Activated CD8-positive, alpha-beta memory T cell treated with anti-CD3 and anti-CD28 coated beads for 36 hours (primary cell): ENCODE measurements around the gene C1orf198. TPM values are rescaled to one million over a fixed set of nuclear protein-coding genes. Genes with fewer than 3 reads are reported as not detected.

Experiments
- CTCF ChIA-PET: fragments of 350-600 bp; sonication (Branson Sonifier 250); formaldehyde crosslinking; loops from one replicate; lab custom pipeline; 2021; ENCODE audit warnings: antibody characterized with exemption; lab: Charles Lee
- POLR2A ChIA-PET: fragments of 350-600 bp; sonication (Branson Sonifier 250); formaldehyde crosslinking; loops from one replicate; lab custom pipeline; 2021; ENCODE audit warnings: antibody characterized with exemption; lab: Charles Lee
- total RNA-seq, 2 experiments: library from RNA; stranded (reverse); gene quantifications; one replicate each; pipeline ENCODE4 v1.2.3, GENCODE V29; 2021

The C1orf198 gene
- total RNA-seq, 2 experiments from 2014 or later: 6.1 to 6.6 TPM

- CTCF ChIA-PET: no interaction called here
- POLR2A ChIA-PET: no interaction called here
These were observed 23.8 kb downstream of the C1orf198 start for GRCh38 chr1:230844561-230844960.

- POLR2A ChIA-PET: no interaction called here
- CTCF ChIA-PET: no interaction called here
These were observed 24.6 kb downstream of the C1orf198 start for GRCh38 chr1:230843503-230844309.

- CTCF ChIA-PET: no interaction called here
- POLR2A ChIA-PET: no interaction called here
These were observed 25.5 kb downstream of the C1orf198 start for GRCh38 chr1:230842801-230843200.

GRCh38 chr1:230839173-230839572 is 29.1 kb downstream of the C1orf198 start:
- ChIA-PET CTCF (no interaction called here), POLR2A (interaction anchor here (0.8 kb wide), 1 partner anchor 9 kb away, joined by 4 read pairs; no protein-coding TSS in a partner anchor)

GRCh38 chr1:230836793-230837192 is 31.5 kb downstream of the C1orf198 start:
- ChIA-PET POLR2A (no interaction called here), CTCF (no interaction called here)

GRCh38 chr1:230836347-230836746 is 32.0 kb downstream of the C1orf198 start:
- ChIA-PET CTCF (no interaction called here), POLR2A (no interaction called here)

- ChIA-PET CTCF (no interaction called here), POLR2A (no interaction called here)
These were observed 34.0 kb downstream of the C1orf198 start for GRCh38 chr1:230834292-230834691.

- POLR2A ChIA-PET: no interaction called here
- CTCF ChIA-PET: no interaction called here
These were observed 34.8 kb downstream of the C1orf198 start for GRCh38 chr1:230833511-230833910.

- ChIA-PET CTCF (no interaction called here), POLR2A (no interaction called here)
These were observed 35.8 kb downstream of the C1orf198 start for GRCh38 chr1:230832476-230832875.

GRCh38 chr1:230831771-230832170 is 36.5 kb downstream of the C1orf198 start:
- ChIA-PET CTCF (no interaction called here), POLR2A (no interaction called here)

- POLR2A ChIA-PET: no interaction called here
- CTCF ChIA-PET: no interaction called here
These were observed 39.9 kb downstream of the C1orf198 start for GRCh38 chr1:230828421-230828820.

- CTCF ChIA-PET: no interaction called here
These were observed 40.5 kb downstream of the C1orf198 start for GRCh38 chr1:230827801-230828200.

GRCh38 chr1:230827081-230827681 is 41.1 kb downstream of the C1orf198 start:
- POLR2A ChIA-PET: no interaction called here
- CTCF ChIA-PET: no interaction called here

More at GRCh38 chr1:230827801-230828200, 40.5 kb downstream of the C1orf198 start:
- POLR2A ChIA-PET: no interaction called here

GRCh38 chr1:230826166-230826875 is 42.0 kb downstream of the C1orf198 start:
- ChIA-PET CTCF (no interaction called here), POLR2A (no interaction called here)

- CTCF ChIA-PET: no interaction called here
- POLR2A ChIA-PET: no interaction called here
These were observed 42.6 kb downstream of the C1orf198 start for GRCh38 chr1:230825761-230826160.

- ChIA-PET POLR2A (no interaction called here), CTCF (no interaction called here)
These were observed 43.2 kb downstream of the C1orf198 start for GRCh38 chr1:230824919-230825721.

GRCh38 chr1:230824551-230824918 is 43.8 kb downstream of the C1orf198 start:
- POLR2A ChIA-PET: no interaction called here
- CTCF ChIA-PET: no interaction called here

- CTCF ChIA-PET: no interaction called here
- POLR2A ChIA-PET: no interaction called here
These were observed 44.4 kb downstream of the C1orf198 start for GRCh38 chr1:230823931-230824381.

- ChIA-PET POLR2A (no interaction called here), CTCF (no interaction called here)
These were observed 44.9 kb downstream of the C1orf198 start for GRCh38 chr1:230823426-230823825.
